ENCODE measurements around the gene WWOX. TPM values are rescaled to one million over a fixed set of nuclear protein-coding genes. Genes with fewer than 3 reads are reported as not detected.
"Not testable (repeated sequence)": the region's sequence is repeated elsewhere in the genome, so short reads cannot be mapped to it uniquely, and the experiment has no call there.

Gene WWOX
- total and polyA plus RNA-seq, 2 experiments from 2014 or later, result 17.0 to 39.8 TPM

DNA sequence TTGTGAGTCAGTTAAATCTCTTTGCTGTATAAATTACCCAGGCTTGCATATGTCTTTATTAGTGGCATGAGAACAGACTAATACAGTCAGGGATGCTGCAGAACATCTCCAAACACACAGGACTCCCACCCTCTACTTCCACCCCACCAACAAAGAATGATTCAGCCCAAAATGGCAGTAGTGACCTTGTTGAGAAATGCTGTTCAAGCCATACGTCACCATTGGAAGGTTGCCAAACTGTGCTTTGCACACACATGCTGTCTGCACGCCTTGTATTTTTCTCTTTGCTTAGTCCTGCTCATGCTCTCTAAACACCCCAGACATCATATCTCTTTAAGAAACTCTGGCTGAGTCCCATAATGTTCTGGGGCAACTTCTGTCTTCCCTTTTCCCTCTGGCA, 589.6 kb downstream of the WWOX start:
- Histone ChIP-seq H2AFZ (no peak overlapping the region), H3K27me3 (no peaks in the 10 kb centered on the region), H3K9me2 (replicated peaks; ENCODE audit: insufficient read depth) (no peaks in the 10 kb centered on the region), H3K27ac (peak overlapping the region; percentile 57), H3K9me3 (ENCODE audit: low read depth) (no peaks in the 10 kb centered on the region), H3K79me2 (no peaks in the 10 kb centered on the region), H3K4me2 (no peak overlapping the region), H4K20me1 (ENCODE audit: insufficient read depth, poor library complexity, severe bottlenecking) (no peaks in the 10 kb centered on the region), H3K4me3 (no peak overlapping the region), H3K36me3 (replicated peaks; ENCODE audit: insufficient read depth, low read depth) (no peaks in the 10 kb centered on the region), H3K4me1 (ENCODE audit: insufficient read depth) (peaks cover 8% of the 10 kb centered on the region)
- TF ChIP-seq, protein P1, sequence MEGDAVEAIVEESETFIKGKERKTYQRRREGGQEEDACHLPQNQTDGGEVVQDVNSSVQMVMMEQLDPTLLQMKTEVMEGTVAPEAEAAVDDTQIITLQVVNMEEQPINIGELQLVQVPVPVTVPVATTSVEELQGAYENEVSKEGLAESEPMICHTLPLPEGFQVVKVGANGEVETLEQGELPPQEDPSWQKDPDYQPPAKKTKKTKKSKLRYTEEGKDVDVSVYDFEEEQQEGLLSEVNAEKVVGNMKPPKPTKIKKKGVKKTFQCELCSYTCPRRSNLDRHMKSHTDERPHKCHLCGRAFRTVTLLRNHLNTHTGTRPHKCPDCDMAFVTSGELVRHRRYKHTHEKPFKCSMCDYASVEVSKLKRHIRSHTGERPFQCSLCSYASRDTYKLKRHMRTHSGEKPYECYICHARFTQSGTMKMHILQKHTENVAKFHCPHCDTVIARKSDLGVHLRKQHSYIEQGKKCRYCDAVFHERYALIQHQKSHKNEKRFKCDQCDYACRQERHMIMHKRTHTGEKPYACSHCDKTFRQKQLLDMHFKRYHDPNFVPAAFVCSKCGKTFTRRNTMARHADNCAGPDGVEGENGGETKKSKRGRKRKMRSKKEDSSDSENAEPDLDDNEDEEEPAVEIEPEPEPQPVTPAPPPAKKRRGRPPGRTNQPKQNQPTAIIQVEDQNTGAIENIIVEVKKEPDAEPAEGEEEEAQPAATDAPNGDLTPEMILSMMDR (IDR thresholded peaks at IDR 0.05; ENCODE audit: poor library complexity), result no peak
- TF ChIP-seq EZH2phosphoT487 (IDR thresholded peaks at IDR 0.05; ENCODE audit: low read depth, severe bottlenecking, unreplicated experiment), result no peak
- TF ChIP-seq EZH2 (IDR thresholded peaks at IDR 0.05; ENCODE audit: borderline replicate concordance), result no peak
- DNase-seq (ENCODE audit: low spot score), result peak; percentile 57
- 35% methylated on average over 2 of the region's 2 CpGs for WGBS (ENCODE audit: low lambda C conversion rate, missing lambda C conversion rate)

DNA sequence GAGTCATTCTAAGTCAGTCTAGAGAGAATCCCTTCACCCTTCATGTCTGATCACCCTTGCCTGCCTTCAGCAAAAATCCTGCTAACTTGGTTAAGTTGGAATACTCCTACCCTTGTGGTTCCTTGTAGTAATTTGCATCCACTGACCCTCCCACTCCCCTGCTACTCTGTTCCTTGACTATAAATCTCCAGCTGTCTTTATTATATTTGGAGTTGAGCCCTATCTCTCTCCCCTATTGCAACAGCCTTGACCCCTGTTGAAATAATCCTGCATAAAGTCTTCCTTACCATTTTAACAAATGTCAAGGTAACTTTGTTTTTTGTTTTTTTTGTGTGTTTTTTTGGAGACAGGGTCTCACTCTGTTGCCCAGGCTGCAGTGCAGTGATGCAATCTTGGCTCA, 590.1 kb downstream of the WWOX start:
- H3K36me3 ChIP-seq (replicated peaks; ENCODE audit: insufficient read depth, low read depth), result no peaks in the 10 kb centered on the region
- no peak overlapping the region for H3K4me2 ChIP-seq
- no peaks in the 10 kb centered on the region for H3K27me3 ChIP-seq
- H3K79me2 ChIP-seq, result no peaks in the 10 kb centered on the region
- no peak overlapping the region for H2AFZ ChIP-seq
- H3K4me1 ChIP-seq (ENCODE audit: insufficient read depth), result peaks cover 4% of the 10 kb centered on the region
- H3K4me3 ChIP-seq, result no peak overlapping the region
- H4K20me1 ChIP-seq (ENCODE audit: insufficient read depth, poor library complexity, severe bottlenecking), result no peaks in the 10 kb centered on the region
- no peaks in the 10 kb centered on the region for H3K9me3 ChIP-seq (ENCODE audit: low read depth)
- TF ChIP-seq EZH2phosphoT487 (IDR thresholded peaks at IDR 0.05; ENCODE audit: low read depth, severe bottlenecking, unreplicated experiment), result no peak
- no peak for TF ChIP-seq EZH2 (IDR thresholded peaks at IDR 0.05; ENCODE audit: borderline replicate concordance)
- TF ChIP-seq, protein P1 (IDR thresholded peaks at IDR 0.05; ENCODE audit: poor library complexity), result no peak
- H3K9me2 ChIP-seq (replicated peaks; ENCODE audit: insufficient read depth), result no peaks in the 10 kb centered on the region
- peak overlapping the region; percentile 57 for H3K27ac ChIP-seq
- no peak for DNase-seq (ENCODE audit: low spot score)

DNA sequence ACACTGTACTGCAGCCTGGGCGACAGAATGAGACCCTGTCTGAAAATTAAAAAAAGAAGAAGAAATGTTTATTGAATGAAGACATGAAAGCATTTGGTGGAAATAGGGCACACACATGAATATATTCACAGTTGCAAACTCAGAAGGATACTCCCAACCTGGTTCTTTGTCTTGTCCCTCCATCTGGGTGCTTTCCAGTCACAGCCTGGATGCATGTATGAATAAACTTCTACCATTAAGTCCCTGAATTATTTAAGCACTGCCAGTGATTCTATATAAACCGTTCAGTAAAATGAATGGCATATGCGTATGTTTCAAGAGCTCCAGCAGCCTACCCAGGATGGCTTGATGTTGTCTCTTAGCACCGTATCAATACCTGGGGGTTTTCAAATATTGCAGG, 591.1 kb downstream of the WWOX start:
- TF ChIP-seq, protein P1 (IDR thresholded peaks at IDR 0.05; ENCODE audit: poor library complexity), result no peak
- no peak for TF ChIP-seq EZH2phosphoT487 (IDR thresholded peaks at IDR 0.05; ENCODE audit: low read depth, severe bottlenecking, unreplicated experiment)
- no peak for TF ChIP-seq EZH2 (IDR thresholded peaks at IDR 0.05; ENCODE audit: borderline replicate concordance)
- no peaks in the 10 kb centered on the region for H3K27me3 ChIP-seq
- no peaks in the 10 kb centered on the region for H3K9me3 ChIP-seq (ENCODE audit: low read depth)
- no peak overlapping the region for H3K4me3 ChIP-seq
- no peak overlapping the region for H2AFZ ChIP-seq
- no peak for DNase-seq (ENCODE audit: low spot score)
- H3K27ac ChIP-seq, result no peak overlapping the region
- H3K4me2 ChIP-seq, result no peak overlapping the region
- H4K20me1 ChIP-seq (ENCODE audit: insufficient read depth, poor library complexity, severe bottlenecking), result no peaks in the 10 kb centered on the region
- H3K9me2 ChIP-seq (replicated peaks; ENCODE audit: insufficient read depth), result no peaks in the 10 kb centered on the region
- no peaks in the 10 kb centered on the region for H3K79me2 ChIP-seq
- no peaks in the 10 kb centered on the region for H3K36me3 ChIP-seq (replicated peaks; ENCODE audit: insufficient read depth, low read depth)
- WGBS (ENCODE audit: low lambda C conversion rate, missing lambda C conversion rate), result 97% methylated on average over 4 of the region's 4 CpGs
- no peaks in the 10 kb centered on the region for H3K4me1 ChIP-seq (ENCODE audit: insufficient read depth)

DNA sequence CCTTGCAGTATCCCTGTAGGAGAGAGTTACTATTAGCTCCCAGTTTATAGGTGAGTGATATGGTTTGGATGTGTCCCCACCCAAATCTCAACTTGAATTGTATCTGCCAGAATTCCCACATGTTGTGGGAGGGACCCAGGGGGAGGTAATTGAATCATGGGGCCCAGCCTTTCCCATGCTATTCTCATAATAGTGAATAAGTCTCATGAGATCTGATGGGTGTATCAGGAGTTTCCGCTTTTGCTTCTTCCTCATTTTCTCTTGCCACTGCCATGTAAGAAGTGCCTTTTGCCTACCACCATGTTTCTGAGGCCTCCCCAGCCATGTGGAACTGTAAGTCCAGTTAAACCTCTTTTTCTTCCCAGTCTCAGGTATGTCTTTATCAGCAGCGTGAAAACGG, 592.3 kb downstream of the WWOX start:
- H4K20me1 ChIP-seq (ENCODE audit: insufficient read depth, poor library complexity, severe bottlenecking); H3K9me3 ChIP-seq (ENCODE audit: low read depth); H3K9me2 ChIP-seq (replicated peaks; ENCODE audit: insufficient read depth); H3K4me3 ChIP-seq; DNase-seq (ENCODE audit: low spot score); H2AFZ ChIP-seq; H3K27ac ChIP-seq; H3K36me3 ChIP-seq (replicated peaks; ENCODE audit: insufficient read depth, low read depth); H3K79me2 ChIP-seq; H3K27me3 ChIP-seq; H3K4me1 ChIP-seq (ENCODE audit: insufficient read depth); H3K4me2 ChIP-seq: not testable (repeated sequence)
- WGBS (ENCODE audit: low lambda C conversion rate, missing lambda C conversion rate), result 92% methylated on average over 3 of the region's 3 CpGs

Measured in hepatocyte (in vitro differentiated cells).